Right forelimb (tissue), 1 donor: ENCODE data around the gene COL1A1.

Experiments
- DNase-seq: peaks from one replicate; pipeline ENCODE4 v3.0.0-alpha.2; 2018

The COL1A1 gene

DNA sequence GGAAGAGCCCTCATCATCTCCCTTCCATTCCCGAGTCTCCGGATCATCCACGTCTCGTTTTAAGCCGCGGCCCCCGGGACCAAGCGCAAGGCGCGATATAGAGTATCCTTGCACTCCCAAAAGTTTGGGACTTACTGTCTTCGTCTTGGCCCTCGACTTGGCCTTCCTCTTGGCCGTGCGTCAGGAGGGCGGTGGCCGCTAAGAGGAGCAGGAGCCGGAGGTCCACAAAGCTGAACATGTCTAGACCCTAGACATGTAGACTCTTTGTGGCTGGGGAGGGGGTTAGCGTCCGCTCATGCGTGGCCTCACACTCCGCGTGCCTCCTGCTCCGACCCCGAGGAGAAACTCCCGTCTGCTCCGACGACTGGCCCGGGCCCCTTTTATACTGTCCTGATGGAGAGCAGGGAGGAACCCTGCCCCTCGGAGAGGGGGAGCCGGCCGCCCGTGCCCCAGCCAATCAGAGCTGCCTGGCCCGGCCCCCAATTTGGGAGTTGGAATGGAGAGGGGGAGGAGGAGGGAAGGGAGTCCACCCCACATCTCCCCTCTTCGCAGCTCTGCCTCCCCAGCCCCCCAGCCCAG lies at the start of gene COL1A1:
Gene COL1A1 (minus strand): TSS at position 356 of the 579 bp plus-strand sequence. CDS start 118 bp downstream, at position 238.
- peak; percentile 96 for DNase-seq

DNA sequence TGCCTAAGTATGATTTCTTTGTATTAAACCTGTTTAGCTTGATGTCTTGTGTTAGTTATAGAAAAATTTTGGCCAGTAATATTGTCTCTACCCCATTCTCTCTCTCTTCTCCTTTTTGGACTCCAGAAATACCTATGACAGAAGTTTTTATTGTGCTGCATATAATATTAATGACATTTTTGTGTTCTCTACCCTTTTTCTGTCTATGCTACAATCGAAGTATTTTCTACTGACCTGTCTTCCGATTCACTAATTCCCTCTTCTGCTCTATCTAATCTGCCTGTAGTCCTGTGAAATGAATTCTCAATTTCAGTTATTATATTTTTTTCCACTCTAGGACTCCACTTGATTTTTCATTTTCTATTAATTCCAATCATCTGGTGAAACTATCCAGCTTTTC lies 46.8 kb upstream of the COL1A1 start:
- DNase-seq = no peak

DNA sequence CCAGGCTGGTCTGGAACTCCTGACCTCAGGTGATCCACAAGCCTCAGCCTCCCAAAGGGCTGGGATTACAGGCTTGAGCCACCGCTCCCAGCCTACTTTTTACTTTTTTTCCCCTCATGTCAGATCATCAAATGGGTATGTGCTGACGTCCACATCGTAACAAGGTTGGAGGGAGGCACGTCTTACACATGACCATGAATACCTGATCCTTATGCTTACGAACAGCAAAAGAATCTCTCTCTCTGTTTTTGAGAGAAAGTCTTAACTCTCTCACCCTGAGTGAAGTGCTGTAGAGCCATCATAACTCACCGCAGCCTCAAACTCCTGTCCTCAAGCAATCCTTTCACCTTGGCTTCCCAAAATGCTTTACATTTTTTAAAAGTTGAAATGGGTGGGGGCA lies 43.3 kb upstream of the COL1A1 start:
- DNase-seq = no peak

DNA sequence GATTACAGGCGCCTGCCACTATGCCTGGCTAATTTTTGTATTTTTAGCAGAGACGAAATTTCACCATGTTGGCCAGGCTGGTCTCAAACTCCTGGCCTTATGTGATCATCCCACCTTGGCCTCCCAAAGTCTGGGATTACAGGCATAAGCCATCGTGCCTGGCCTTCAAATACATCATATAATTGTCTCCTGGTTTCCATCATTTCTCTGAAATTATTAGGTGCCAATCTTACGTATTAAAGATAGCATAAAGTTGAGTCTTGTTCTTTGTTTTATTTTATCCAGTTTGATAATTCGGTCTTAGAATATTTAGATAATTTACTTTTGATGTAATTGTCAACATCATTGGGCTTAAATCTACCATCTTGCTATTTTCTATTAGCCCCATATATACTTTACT lies 40.0 kb upstream of the COL1A1 start:
- DNase-seq = no peak

DNA sequence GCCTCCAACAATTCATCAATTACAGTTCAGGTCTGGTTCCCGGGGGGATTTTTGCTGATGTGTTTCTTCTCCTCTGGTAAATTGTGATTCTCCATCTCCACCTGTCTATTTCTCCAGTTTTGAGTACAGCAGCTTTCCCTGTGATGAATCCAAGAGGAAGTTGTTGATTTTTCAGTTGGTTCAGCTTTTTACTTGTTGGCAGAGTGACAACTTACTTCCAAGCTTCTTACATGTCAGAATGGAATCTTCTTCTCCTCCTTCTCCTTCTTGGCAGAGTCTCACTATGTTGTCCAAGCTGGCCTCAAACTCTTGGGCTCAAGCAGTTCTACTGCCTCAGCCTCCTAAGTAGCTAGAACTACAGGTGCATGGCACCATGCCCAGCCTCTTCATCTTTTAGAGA lies 39.4 kb upstream of the COL1A1 start:
- no peak for DNase-seq

DNA sequence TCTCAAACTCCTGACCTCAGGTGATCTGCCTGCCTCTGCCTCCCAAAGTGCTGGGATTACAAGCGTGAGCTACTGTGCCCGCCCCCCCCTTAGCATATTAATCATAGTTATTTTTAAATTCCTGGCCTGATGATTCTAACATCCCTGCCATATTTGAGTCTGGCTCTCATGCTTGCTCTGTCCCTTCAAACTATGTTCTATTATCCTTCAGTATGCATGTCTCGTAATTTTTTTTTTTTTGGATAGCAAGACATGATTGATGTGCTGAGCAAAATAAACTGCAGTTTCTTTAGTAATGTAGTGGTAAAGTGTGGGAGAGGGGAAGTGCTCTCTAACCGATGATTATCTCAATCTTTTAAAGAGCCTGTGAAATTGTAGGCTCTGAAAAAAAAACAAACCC lies 38.5 kb upstream of the COL1A1 start:
- no peak for DNase-seq

DNA sequence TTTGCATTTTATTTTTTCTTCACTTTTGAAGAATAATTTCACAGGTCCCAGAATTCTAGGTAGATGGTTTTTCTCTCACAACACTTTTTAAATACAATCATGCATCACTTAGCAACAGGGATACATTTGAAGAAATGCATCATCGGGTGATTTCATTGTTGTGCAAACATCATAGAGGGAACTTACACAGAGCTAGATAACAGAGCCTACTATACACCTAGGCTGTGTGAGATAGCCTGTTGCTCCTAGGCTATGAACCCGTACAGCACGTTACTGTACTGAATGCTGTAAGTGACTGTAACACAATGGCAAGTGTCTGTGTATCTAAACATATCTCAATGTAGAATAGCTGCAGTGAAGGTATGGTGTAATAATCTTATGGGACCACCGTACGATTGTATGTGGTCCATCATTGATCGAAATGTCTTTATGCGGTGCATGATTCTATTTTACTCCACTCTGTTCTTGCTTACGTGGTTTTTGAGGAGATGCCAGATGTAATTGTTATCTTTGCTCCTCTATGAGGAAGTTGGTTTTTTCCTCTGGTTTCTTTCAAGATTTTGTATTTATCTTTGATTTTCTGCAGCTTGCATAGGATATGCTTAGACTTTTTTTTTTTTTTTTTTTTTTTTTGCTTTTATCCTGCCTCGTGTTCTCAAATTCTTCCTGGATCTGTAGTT lies 37.3 kb upstream of the COL1A1 start:
- no peak for DNase-seq

DNA sequence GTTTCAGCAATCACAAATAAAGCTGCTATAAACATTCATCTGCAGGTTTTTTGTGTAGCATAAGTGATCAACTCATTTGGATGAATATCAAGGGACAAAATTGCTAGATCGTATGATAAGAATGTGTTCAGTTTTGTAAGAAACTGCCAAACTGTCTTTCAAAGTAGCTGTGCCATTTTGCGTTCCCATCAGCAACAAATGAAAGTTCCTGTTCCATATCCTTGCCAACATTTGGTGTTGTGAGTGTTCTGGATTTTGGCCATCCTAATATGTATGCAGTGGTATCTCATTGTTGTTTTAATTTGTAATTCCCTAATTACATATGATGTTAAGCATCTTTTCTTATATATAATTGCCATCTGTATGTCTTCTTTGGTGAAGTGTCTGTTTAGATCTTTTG lies 36.5 kb upstream of the COL1A1 start:
- no peak for DNase-seq

DNA sequence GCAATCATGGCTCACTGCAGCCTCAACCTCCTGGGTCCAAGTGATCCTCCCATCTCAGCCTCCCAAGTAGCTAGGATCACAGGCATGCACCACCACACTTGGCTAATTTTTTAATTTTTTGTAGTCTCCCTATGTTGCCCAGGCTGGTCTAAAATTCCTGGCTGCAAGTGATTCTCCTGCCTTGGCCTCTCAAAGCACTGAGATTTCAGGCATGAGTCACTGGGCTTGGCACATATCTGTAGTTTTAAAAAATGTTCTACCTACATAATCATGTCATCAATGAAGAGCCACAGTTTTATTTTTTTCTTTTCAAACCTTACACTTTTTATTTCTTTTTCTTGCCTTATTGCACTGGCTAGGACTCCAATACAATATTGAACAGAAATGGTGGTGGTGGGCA lies 33.1 kb upstream of the COL1A1 start:
- DNase-seq = no peak

DNA sequence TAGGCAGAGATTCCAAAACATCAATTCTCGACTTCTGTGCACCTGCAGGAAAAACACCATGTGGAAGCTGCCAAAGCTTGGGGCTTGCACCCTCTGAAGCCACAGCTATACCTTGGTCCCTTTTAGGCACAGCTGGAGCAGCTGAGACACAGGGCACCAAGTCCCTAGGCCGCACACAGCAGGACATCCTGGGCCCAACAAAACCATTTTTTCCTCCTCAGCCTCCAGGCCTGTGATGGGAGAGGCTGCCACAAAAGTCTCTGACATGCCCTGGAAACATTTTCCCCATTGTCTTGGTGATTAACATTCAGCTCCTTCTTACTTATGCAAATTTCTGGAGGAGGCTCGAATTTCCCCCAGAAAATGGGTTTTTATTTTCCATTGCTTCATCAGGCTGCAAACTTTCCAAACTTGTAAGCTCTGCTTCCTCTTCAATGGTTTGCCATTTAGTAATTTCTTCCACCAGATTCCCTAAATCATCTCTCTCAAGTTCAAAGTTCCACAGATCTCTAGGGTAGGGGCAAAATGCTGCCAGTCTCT lies 24.3 kb upstream of the COL1A1 start:
- no peak for DNase-seq

DNA sequence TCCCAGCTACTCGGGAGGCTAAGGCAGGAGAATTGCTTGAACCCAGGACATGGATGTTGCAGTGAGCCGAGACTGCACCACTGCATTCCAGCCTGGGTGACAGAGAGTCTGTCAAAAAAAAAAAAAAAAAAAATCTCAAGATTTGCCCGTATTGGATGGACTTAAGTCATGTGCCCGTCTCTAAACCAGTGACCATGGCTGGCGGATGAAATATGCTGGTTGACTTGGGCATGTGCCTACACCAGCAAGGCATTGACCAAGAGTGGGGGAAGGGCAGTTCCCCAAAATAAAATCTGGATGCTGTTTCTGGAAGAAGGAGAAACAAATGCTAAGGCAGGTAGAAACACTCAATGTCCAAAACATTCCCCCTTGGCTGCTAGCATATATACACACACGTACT lies 21.5 kb upstream of the COL1A1 start:
- DNase-seq = no peak

DNA sequence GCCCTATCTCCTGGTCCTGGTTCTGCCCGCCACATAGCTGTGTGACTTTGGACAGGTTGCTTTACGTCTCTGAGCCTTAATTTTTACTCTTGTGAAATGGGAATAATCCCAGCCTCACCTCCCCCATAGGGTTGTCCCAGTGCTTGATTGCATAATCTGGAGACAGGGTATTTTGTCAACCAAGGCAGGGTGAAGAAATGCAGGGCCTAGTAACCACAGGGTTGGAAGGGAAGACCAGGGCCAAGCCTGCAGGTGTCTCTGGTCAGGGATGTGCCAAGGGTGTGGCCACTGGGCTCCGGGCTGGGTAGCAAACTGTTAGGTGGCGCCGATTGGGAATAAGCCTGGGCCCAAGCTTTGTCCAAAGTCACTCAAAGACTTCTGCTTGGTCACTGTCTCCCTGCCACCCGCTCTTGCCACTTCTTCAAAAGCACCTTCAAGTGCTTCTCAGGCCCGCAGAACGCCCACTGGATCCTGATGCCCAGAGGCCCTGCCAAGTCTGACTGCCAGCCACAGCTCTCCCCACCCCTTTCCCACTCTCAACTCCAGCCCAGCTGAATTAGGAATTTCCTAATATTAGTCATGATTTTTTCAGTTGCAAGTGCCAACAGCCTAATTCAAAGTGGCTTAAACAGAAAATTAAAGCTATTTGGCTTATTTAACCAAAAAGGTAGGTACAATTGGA lies 20.6 kb upstream of the COL1A1 start:
- peak; percentile 64 for DNase-seq

DNA sequence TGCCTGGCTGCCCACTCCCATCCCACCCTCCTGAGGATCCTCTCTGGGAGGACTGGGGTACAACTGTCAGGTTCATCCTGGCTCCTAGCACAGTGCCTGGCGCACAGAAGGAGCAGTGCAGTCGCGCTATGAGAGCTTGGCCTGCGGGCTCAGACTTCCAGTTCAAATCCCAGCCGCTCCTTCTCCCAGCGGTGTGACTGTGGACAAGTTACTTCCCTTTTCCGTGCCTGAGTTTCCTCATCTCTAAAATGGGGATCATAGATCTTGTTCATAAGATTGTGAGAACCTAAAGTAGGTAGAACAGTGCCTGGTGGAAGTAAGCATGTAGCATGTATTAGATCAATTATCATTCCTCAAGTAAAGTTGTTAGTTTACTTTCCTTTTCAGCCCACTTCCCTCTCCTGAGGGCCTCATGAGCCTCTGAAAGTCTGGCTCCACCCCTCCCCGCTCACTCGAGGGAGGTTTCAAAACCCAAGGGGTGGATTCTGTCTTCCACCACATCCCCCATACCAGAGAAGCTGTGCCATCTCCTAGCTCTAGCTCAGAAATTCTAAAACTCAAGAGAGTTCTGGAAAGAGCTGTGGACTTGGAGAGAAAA lies 19.9 kb upstream of the COL1A1 start:
- DNase-seq = no peak

DNA sequence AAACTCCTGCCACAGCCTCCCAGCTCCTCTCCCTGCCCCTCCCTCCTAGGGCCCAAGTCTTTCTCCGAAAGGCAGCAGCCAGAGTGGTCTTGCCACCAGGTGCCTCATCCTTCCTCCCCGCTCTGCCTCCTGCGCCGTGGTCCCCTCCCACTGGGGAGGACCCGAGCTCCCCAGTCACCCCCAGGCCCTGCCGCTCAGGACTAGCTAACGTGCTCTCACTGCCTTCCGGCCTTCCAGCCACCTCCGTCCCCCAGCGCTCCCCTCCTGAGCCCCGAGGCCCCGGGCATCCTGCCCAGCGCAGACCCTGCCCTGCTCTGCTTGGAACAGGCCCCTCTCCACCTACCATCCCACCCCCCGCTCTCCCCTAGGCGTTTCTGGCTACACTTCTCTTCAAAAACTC lies 19.4 kb upstream of the COL1A1 start:
- DNase-seq = no peak

DNA sequence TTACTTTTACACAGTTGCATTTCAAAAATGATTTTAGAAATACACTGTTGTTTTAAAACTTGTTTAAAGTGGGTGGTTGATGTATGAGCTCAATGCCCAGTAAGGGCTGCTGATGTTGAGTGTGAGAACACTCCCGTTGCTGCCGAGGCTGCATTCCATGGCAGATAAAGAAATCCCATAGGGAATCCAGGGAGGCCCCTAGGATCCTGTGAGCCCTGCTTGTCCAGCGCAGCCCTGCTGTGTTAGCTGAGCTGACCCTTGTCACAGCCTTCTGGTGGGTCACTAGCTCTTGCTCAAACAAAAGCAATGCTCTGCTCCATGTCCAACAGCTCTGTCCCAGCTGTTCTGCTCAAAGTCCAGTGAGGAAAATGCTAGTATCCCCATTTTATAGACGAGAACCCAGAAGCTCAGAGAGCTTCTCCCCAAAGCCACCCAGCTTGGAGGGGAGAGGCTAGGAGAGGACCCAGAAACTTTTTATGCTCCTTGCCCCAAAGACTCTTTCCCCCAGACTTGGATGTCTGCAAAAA lies 18.6 kb upstream of the COL1A1 start:
- DNase-seq = no peak

DNA sequence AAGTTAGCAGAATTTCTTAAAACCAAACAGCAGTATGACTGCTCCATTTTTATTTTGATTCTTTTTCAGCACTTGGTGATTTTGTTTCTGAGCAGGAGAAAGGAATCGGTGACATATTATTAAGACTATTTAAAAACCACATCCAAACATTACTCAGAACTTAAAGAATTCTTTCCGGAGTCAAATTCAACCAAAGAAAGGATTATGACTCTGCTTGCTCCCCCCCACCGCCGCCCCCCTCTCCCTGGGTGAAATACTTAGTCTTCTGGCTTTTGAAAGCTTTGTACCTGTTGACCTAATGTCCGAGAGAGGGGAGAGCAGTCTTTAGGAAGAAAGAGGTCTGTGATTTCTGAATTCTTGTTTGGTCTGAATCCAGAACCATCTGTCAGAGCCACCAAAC lies 17.9 kb upstream of the COL1A1 start:
- no peak for DNase-seq

DNA sequence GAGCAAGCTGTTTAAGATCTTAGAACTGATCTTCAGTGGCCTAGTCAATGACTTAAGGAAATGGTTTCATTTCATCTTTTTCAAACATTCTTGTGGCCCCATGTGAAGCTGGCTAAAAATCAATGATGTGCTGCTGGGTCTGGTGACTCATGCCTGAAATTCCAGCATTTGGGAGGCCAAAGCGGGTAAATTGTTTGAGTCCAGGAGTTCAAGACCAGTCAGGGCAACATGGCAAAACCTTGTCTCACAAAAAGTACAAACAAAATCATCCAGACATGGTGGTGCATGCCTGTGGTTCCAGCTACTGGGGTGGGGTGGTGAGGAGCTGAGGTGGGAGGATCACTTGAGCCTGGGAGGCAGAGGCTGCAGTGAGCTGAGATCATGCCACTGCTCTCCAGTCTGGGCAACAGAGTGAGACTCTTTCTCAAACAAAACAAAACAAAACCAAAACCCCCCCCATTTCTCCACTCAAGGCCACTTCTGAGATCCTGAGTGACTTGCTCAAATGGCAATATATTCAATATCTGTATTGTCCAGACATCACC lies 17.4 kb upstream of the COL1A1 start:
- DNase-seq = no peak

DNA sequence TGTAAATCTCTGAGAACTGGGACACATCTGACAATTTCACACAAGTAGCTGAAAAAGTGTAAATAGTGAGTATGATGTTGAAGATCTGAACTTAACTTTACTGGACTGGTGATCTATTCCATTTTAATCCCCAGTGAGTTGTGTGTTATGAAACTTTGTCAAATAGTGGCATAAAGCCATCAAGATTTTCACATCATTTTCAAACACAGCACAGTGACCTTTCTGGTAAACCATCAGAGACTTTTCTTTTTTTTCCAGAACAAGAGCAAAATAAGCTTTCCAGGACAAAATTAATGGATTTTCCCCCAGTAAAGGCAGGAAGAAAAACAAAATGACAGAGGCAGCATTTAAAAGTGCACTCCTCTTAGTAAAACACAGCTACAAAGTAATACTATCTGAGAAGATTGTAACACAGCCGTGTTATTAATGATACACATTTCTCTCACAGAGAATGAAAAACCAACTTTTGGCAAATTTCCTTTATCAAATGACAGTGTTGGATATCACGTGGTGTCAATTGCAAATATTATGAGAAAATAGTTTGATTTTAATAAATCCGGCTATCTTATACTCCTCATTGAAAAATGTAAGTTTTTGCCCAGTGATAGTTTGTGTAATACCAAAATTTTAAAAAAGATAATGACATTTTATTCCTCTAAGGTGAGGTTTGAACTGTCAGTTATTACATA lies 16.8 kb upstream of the COL1A1 start:
- DNase-seq = no peak

DNA sequence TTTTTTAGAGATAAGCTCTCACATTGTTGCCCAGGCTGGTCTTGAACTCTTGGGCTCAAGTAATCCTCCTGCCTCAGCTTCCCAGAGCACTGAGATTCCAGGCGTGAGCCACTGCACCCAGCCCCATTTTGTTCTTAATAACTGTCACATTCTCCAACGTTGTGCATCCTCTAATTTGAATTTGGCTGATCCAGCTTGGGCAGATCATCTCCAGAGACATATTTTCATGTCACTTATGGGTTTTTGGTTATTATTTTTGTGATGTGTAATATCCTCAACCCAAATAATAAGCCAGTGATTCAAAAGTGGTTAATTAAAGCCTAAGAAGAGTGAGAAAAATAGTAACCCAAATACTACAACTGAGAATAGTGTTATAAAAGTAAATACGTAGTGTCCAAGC lies 16.2 kb upstream of the COL1A1 start:
- DNase-seq = no peak

DNA sequence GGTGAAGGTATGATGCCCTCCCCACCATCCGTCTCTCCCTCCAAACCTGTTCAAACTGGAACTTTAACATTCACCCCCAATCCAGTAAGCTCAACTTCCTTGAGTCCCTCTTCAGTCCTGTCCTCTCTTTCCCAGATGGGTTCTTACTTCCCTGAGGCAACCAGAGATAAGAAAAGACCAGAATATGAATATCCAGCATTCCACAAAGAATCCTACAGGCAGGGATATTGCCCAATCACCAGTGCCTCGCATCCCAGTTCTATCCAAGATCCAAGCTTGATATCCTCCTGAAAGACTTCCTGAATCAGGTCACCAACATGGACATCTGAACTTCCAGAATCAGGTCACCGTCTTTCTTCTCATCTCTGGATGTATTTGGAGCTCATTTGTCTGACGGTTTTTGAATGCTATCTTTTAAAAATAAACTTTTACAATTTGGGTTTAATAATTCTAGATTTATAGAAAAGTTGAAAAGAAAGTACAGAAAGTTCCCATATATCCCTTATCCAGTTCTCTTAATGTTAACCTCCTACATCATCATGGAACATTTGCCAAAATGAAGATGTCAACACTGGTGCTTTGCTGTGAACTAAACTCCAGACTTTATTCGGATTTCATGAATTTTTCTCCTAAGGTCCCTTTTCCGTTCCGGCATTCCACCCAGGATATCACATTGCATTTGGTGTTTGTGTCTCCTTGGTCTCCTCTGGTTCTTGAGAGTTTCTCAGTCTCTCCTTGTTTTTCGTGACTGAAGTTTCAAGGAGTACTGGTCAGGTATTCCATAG lies 13.7 kb upstream of the COL1A1 start:
- no peak for DNase-seq
